H1 (cell line): ENCODE measurements around the gene EIF4E3. TPM values are rescaled to one million over a fixed set of nuclear protein-coding genes. Genes with fewer than 3 reads are reported as not detected.

Experiments
- CTCF ChIA-PET: fragments of 300-600 bp; sonication (Branson Sonifier 250); formaldehyde crosslinking; loops from one replicate; lab custom pipeline; 2021; ENCODE audit not compliant: partially characterized antibody; lab: Charles Lee
- POLR2A ChIA-PET: fragments of 300-600 bp; sonication (Branson Sonifier 250); formaldehyde crosslinking; loops from one replicate; lab custom pipeline; 2021; ENCODE audit warnings: inconsistent platforms; ENCODE audit not compliant: partially characterized antibody; lab: Charles Lee
- DNase-seq, 2 experiments: peaks; one replicate each; pipeline versions ENCODE4 v3.0.0 to v3.0.0-alpha.2; 2010 to 2022; ENCODE audit warnings: low spot score in 2 of 2, low read depth in 1 of 2, mixed read lengths in 1 of 2
- FAIRE-seq: peaks from 2 replicates; lab custom pipeline; 2011; peaks lifted over from hg19 to GRCh38; lab: Jason Lieb, UNC
- H2AFZ ChIP-seq: 2 replicates; pipeline ENCODE4 v1.8.1; 2012; ENCODE audit warnings: low read length, inconsistent platforms
- H2AK5ac ChIP-seq: 2 replicates; pipeline ENCODE4 v1.6.1; 2013; ENCODE audit warnings: low read depth, low read length
- H2BK120ac ChIP-seq: replicated peaks from 2 replicates; pipeline ENCODE3; 2013; ENCODE audit warnings: low read depth, low read length, inconsistent platforms
- H2BK12ac ChIP-seq: 2 replicates; pipeline ENCODE4 v1.6.1; 2013; ENCODE audit warnings: low read depth, low read length
- H2BK15ac ChIP-seq: 2 replicates; pipeline ENCODE4 v1.6.1; 2013; ENCODE audit warnings: low read length
- H2BK20ac ChIP-seq: 2 replicates; pipeline ENCODE4 v1.6.1; 2013; ENCODE audit warnings: low read length
- H2BK5ac ChIP-seq: 2 replicates; pipeline ENCODE4 v1.6.1; 2013; ENCODE audit warnings: low read depth, low read length
- H3K14ac ChIP-seq: 2 replicates; pipeline ENCODE4 v1.6.1; 2013; ENCODE audit warnings: inconsistent platforms; ENCODE audit not compliant: insufficient read length
- H3K18ac ChIP-seq: 2 replicates; pipeline ENCODE4 v1.6.1; 2013; ENCODE audit warnings: low read length; ENCODE audit errors: extremely low read depth
- H3K23ac ChIP-seq: 2 replicates; pipeline ENCODE4 v1.6.1; 2013; ENCODE audit warnings: inconsistent platforms; ENCODE audit not compliant: insufficient read length
- H3K23me2 ChIP-seq: 2 replicates; pipeline ENCODE4 v1.6.1; 2013; ENCODE audit warnings: low read depth, low read length
- H3K27ac ChIP-seq: 2 replicates; pipeline ENCODE4 v1.6.1; 2011; ENCODE audit warnings: low read depth, low read length, inconsistent platforms
- H3K27me3 ChIP-seq, 4 experiments: replicated peaks in 1 of 4; 1 replicate in 1 of 4; 2 replicates in 3 of 4; pipeline versions ENCODE4 v1.6.1 to v1.8.1; 2011 to 2013; ENCODE audit warnings: low read length in 3 of 4, mild to moderate bottlenecking in 3 of 4, inconsistent platforms in 2 of 4, mixed read lengths in 2 of 4, moderate library complexity in 1 of 4; ENCODE audit not compliant: control insufficient read depth in 3 of 4, insufficient read depth in 3 of 4; ENCODE audit errors: extremely low read depth in 1 of 4
- H3K36me3 ChIP-seq, 4 experiments: 2 replicates each; pipeline versions ENCODE4 v1.6.1 to v1.8.1; 2011 to 2013; ENCODE audit warnings: mild to moderate bottlenecking in 4 of 4, low read length in 3 of 4, moderate library complexity in 2 of 4, control low read depth in 1 of 4, inconsistent platforms in 1 of 4; ENCODE audit not compliant: insufficient read depth in 4 of 4, control insufficient read depth in 2 of 4
- H3K4ac ChIP-seq: replicated peaks from 2 replicates; pipeline ENCODE3; 2013; ENCODE audit warnings: low read length, low read depth, mixed read lengths, inconsistent platforms; ENCODE audit not compliant: insufficient read length
- H3K4me1 ChIP-seq, 4 experiments: replicated peaks in 1 of 4; 1 replicate in 1 of 4; 2 replicates in 3 of 4; pipeline versions ENCODE4 v1.6.1 to v1.8.1; 2011 to 2013; ENCODE audit warnings: low read length in 3 of 4, inconsistent platforms in 2 of 4, mixed read lengths in 1 of 4; ENCODE audit not compliant: insufficient read depth in 4 of 4, control insufficient read depth in 3 of 4
- H3K4me2 ChIP-seq, 2 experiments: 2 replicates each; pipeline versions ENCODE4 v1.6.1 to v1.8.1; 2011 to 2013; ENCODE audit warnings: low read depth in 2 of 2, low read length in 2 of 2, control low read depth in 1 of 2, inconsistent platforms in 1 of 2, mild to moderate bottlenecking in 1 of 2; ENCODE audit not compliant: insufficient read depth in 1 of 2
- H3K4me3 ChIP-seq, 4 experiments: fragments of 200-600, 300-600 bp in 1 of 4; sonication (generic), shearing (Covaris generic), sonication (Bioruptor Twin) in 1 of 4; 2 replicates each; pipeline versions ENCODE4 v1.5.1 to v1.8.1; 2011 to 2016; ENCODE audit warnings: low read length in 4 of 4, low read depth in 3 of 4, control low read depth in 2 of 4, inconsistent platforms in 2 of 4, mild to moderate bottlenecking in 2 of 4, mixed read lengths in 1 of 4, moderate library complexity in 1 of 4; ENCODE audit not compliant: insufficient read depth in 2 of 4; ENCODE audit errors: extremely low read depth in 1 of 4
- H3K56ac ChIP-seq: replicated peaks from 2 replicates; pipeline ENCODE3; 2013; ENCODE audit warnings: low read depth, mild to moderate bottlenecking, mixed read lengths, low read length, inconsistent platforms; ENCODE audit not compliant: insufficient read length
- H3K79me1 ChIP-seq: 2 replicates; pipeline ENCODE4 v1.6.1; 2013; ENCODE audit warnings: low read depth, low read length, control low read depth
- H3K79me2 ChIP-seq, 2 experiments: 2 replicates each; pipeline versions ENCODE4 v1.6.1 to v1.8.1; 2012 to 2013; ENCODE audit warnings: low read length in 2 of 2, mild to moderate bottlenecking in 2 of 2, inconsistent platforms in 1 of 2; ENCODE audit not compliant: insufficient read depth in 2 of 2, control insufficient read depth in 1 of 2
- H3K9ac ChIP-seq, 4 experiments: replicated peaks in 1 of 4; 1 replicate in 1 of 4; 2 replicates in 3 of 4; pipeline versions ENCODE4 v1.6.1 to v1.8.1; 2011 to 2013; ENCODE audit warnings: low read depth in 3 of 4, low read length in 3 of 4, control low read depth in 2 of 4, mild to moderate bottlenecking in 2 of 4, moderate library complexity in 2 of 4, inconsistent platforms in 1 of 4; ENCODE audit errors: extremely low read depth in 1 of 4
- H3K9me3 ChIP-seq, 2 experiments: 2 replicates each; pipeline versions ENCODE4 v1.6.1 to v1.8.1; 2012 to 2013; ENCODE audit warnings: mild to moderate bottlenecking in 2 of 2, moderate library complexity in 2 of 2, control low read depth in 1 of 2, inconsistent platforms in 1 of 2, low read depth in 1 of 2, low read length in 1 of 2, mixed read lengths in 1 of 2; ENCODE audit not compliant: insufficient read depth in 2 of 2
- H4K20me1 ChIP-seq, 2 experiments: replicated peaks in 1 of 2; 2 replicates each; pipeline versions ENCODE3 to v1.8.1; 2011 to 2013; ENCODE audit warnings: inconsistent platforms in 2 of 2, low read length in 2 of 2, mild to moderate bottlenecking in 1 of 2; ENCODE audit not compliant: insufficient read depth in 2 of 2, control insufficient read depth in 1 of 2
- H4K5ac ChIP-seq: 2 replicates; pipeline ENCODE4 v1.6.1; 2013; ENCODE audit warnings: low read length, low read depth, mixed read lengths, inconsistent platforms; ENCODE audit not compliant: insufficient read length
- H4K8ac ChIP-seq: 2 replicates; pipeline ENCODE4 v1.8.0; 2013; ENCODE audit warnings: mild to moderate bottlenecking, moderate library complexity, low read length, inconsistent platforms; ENCODE audit not compliant: insufficient read depth; ENCODE audit errors: extremely low read depth
- H4K91ac ChIP-seq: replicated peaks from 2 replicates; pipeline ENCODE3; 2013; ENCODE audit warnings: low read length, mixed read lengths, inconsistent platforms; ENCODE audit not compliant: insufficient read length
- ATF3 ChIP-seq: IDR thresholded peaks from 2 replicates; pipeline ENCODE4 v1.6.1; 2011; ENCODE audit warnings: low read depth, mild to moderate bottlenecking, low read length; ENCODE audit not compliant: insufficient read depth
- EGR1 ChIP-seq: IDR thresholded peaks from 2 replicates; pipeline ENCODE4 v1.6.1; 2011; ENCODE audit warnings: low read depth, low read length, borderline replicate concordance
- MAFK ChIP-seq: IDR thresholded peaks from 2 replicates; pipeline ENCODE4 v1.6.1; 2012; ENCODE audit warnings: low read depth, mild to moderate bottlenecking, improper control_type of control experiment, low read length
- SP4 ChIP-seq: IDR thresholded peaks from 2 replicates; pipeline ENCODE4 v1.6.1; 2012; ENCODE audit warnings: low read length, inconsistent platforms
- YY1 ChIP-seq: IDR thresholded peaks from 2 replicates; pipeline ENCODE4 v1.6.1; 2011; ENCODE audit warnings: low read depth, mild to moderate bottlenecking, low read length
- ZNF274 ChIP-seq: IDR thresholded peaks from 2 replicates; pipeline ENCODE4 v1.7.0; 2012; ENCODE audit warnings: low read length, borderline replicate concordance; ENCODE audit errors: extremely low read depth
- WGBS, 2 experiments: shearing (Covaris generic) in 1 of 2; methylation state at CpG; one replicate each; pipeline versions ENCODE4 v1.1.6 to v1.1.7; 2013 to 2015; ENCODE audit warnings: low lambda C conversion rate in 2 of 2, mixed read lengths in 2 of 2, inconsistent platforms in 1 of 2, low coverage in 1 of 2, missing lambda C conversion rate in 1 of 2; ENCODE audit not compliant: insufficient replicate concordance in 2 of 2, insufficient coverage in 1 of 2, insufficient read length in 1 of 2; ENCODE audit errors: extremely low coverage in 1 of 2, missing lambda C conversion rate in 1 of 2; 5-methylcytosine and 5-hydroxymethylcytosine counted together
- polyA plus RNA-seq, 7 experiments: library from polyadenylated mRNA; depleted of rRNA in 3 of 7; stranded (reverse) in 5 of 7; unstranded in 2 of 7; fragments of >200 nt in 5 of 7; fragments of 200-250 nt in 2 of 7; gene quantifications; 1 replicate in 5 of 7; 2 replicates in 1 of 7; 4 replicates in 1 of 7; pipeline versions ENCODE4 v1.2.1 to v1.2.3, GENCODE V29; 2011 to 2013; ENCODE audit warnings: missing spikeins in 2 of 7, mixed read lengths in 2 of 7
- total RNA-seq: library from RNA; stranded (reverse); fragmentation: NEBNext Ultra II Directional; extraction: Animal tissue kit (Norgen Biotek cat#: 25700); gene quantifications from 2 replicates; pipeline ENCODE4 v1.2.1, GENCODE V29; 2021

EIF4E3 gene
- total and polyA plus RNA-seq, 2 of the 8 experiments (the other 6 are each of a cell fraction or from before 2014, with no cell fraction given), result 5.2 to 17.0 TPM

GRCh38 chr3:71760140-71760539 is 34.9 kb upstream of the EIF4E3 start:
- no peaks in the 10 kb centered on the region for H3K36me3 ChIP-seq
- no peak overlapping the region for H4K91ac ChIP-seq
- H4K20me1 ChIP-seq, result no peaks in the 10 kb centered on the region
- no peak overlapping the region for H3K18ac ChIP-seq
- ChIA-PET POLR2A (no interaction called here), CTCF (interaction anchor here (1.1 to 1.6 kb wide), 3 partner anchors 21 to 56 kb away, joined by 3 read pairs; no protein-coding TSS in a partner anchor)
- no peak overlapping the region for H3K56ac ChIP-seq
- no peak overlapping the region for H2BK120ac ChIP-seq
- no peak overlapping the region for H2BK5ac ChIP-seq
- H2AFZ ChIP-seq, result no peak overlapping the region
- no peak overlapping the region for H3K4me3 ChIP-seq
- no peak overlapping the region for H3K4me2 ChIP-seq
- H4K8ac ChIP-seq, result no peak overlapping the region
- DNase-seq (no peak), FAIRE-seq (no peak)
- no peaks in the 10 kb centered on the region for H3K79me1 ChIP-seq
- H4K5ac ChIP-seq, result no peak overlapping the region
- H3K4me1 ChIP-seq, result peaks cover 0 to 3% (median 2%) of the 10 kb centered on the region in 4 experiments; a peak in 3 of 7 replicates
- WGBS, 2 experiments, result 100% methylated on average over 1 of the region's 1 CpG; no CpG with 5 or more reads in 1 of the 2 experiments
- no peak overlapping the region for H3K9ac ChIP-seq
- no peaks in the 10 kb centered on the region; a peak in 1 of 4 replicates for H3K79me2 ChIP-seq
- H3K4ac ChIP-seq, result no peak overlapping the region
- no peak overlapping the region for H2BK20ac ChIP-seq
- no peak overlapping the region for H2BK15ac ChIP-seq
- H3K23me2 ChIP-seq, result no peaks in the 10 kb centered on the region
- H3K9me3 ChIP-seq, result no peaks in the 10 kb centered on the region
- peaks cover under 1 to 10% (median 7%) of the 10 kb centered on the region in 4 experiments; a peak in 6 of 7 replicates for H3K27me3 ChIP-seq
- H3K23ac ChIP-seq, result no peak overlapping the region
- no peak overlapping the region for H3K14ac ChIP-seq
- no peak overlapping the region for H2BK12ac ChIP-seq
- H2AK5ac ChIP-seq, result no peak overlapping the region
- no peak overlapping the region for H3K27ac ChIP-seq
- TF ChIP-seq ATF3 (no peak), SP4 (no peak), ZNF274 (no peak), EGR1 (no peak), YY1 (no peak), MAFK (no peak)
